COLO668 (cell line): ENCODE measurements around the gene OR6C65.

ENCODE experiments used
- DNase-seq: peaks from one replicate; lab custom pipeline; 2025; ENCODE audit not compliant: unreplicated experiment; lab: John Stamatoyannopoulos, UW

Gene OR6C65

DNA sequence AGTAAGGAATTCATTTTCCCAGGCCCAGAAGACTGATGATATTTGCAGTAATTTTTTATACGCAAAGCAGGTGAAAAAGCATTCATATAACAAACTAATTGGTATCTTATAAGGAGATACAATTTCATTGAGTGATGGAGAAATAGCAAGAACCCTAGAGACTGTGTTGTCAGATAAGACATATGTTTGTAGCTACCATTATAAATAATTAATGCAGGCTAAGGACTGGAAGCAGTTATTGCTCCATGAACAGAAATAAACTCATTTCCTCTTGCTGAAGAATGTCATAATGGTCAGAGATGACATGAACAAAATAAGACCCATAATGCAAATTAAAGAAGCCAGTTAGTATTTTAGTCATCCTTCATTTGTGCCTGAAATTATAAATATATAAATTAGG is 45.0 kb downstream of the OR6C65 start:
- no peak for DNase-seq

DNA sequence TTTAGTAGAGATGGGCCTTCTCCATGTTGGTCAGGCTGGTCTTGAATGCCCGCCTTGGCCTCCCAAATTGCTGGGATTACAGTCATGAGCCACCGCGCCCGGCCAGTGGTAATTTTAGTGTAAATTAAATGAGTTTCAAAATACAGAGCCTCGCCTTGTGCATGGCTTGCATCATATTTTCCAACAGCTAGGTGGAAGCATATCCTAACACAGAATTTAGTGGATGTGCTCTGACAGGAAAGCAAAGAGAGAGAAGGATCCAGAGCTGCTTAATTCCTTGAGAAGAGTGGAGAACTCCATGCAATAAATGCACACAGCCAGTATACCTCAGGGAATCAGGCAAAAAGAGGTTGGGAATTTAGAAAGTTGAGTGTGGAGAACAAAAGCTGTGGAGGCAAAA is 46.0 kb downstream of the OR6C65 start:
- no peak for DNase-seq

DNA sequence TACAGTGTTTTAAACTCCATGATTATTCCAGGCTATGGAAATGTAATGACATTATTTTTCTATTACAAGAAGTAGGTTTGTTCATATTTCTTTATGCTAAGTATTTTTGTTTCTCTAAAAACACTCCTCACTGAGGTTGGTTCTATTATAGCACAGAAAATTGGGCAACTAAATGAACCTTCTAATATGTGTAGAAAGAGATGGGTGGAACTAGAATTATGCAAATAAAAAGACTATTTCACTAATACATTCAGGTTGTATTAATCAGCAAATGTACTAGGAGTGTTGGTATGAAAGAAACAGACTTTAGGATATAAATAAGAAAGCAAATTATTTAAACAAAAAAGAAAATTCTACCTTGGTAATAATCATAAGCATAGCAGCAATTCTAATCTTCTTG is 48.5 kb downstream of the OR6C65 start:
- no peak for DNase-seq
